Measurements from ENCODE around the gene FCRL1.

FCRL1 gene

GRCh38 chr1:157766792-157767191, 53.1 kb downstream of the FCRL1 start:
- no peak for TF ChIP-seq CTCF (IDR thresholded peaks at IDR 0.05; ENCODE audit: insufficient read depth, low read length, poor library complexity, severe bottlenecking)
- no peaks in the 10 kb centered on the region for H3K27me3 ChIP-seq (replicated peaks; ENCODE audit: control insufficient read depth, insufficient read depth, low read length)
- H3K4me3 ChIP-seq (replicated peaks; ENCODE audit: low read depth, low read length): no peak overlapping the region
- no peak for DNase-seq (ENCODE audit: extremely low read depth, insufficient read length)
- H3K36me3 ChIP-seq (ENCODE audit: control insufficient read depth, insufficient read depth, low read length): no peaks in the 10 kb centered on the region

- no peak for DNase-seq (ENCODE audit: extremely low read depth, insufficient read length)
- no peak for TF ChIP-seq CTCF (IDR thresholded peaks at IDR 0.05; ENCODE audit: insufficient read depth, low read length, poor library complexity, severe bottlenecking)
- Histone ChIP-seq H3K27me3 (replicated peaks; ENCODE audit: control insufficient read depth, insufficient read depth, low read length) (no peaks in the 10 kb centered on the region), H3K36me3 (ENCODE audit: control insufficient read depth, insufficient read depth, low read length) (no peaks in the 10 kb centered on the region), H3K4me3 (replicated peaks; ENCODE audit: low read depth, low read length) (no peak overlapping the region)
Observed at GRCh38 chr1:157758018-157758417, 61.9 kb downstream of the FCRL1 start.

- H3K27me3 ChIP-seq (replicated peaks; ENCODE audit: control insufficient read depth, insufficient read depth, low read length): peaks cover 2% of the 10 kb centered on the region; the same call in 1 of the 2 replicates
- no peak for DNase-seq (ENCODE audit: extremely low read depth, insufficient read length)
- no peak overlapping the region for H3K4me3 ChIP-seq (replicated peaks; ENCODE audit: low read depth, low read length)
- TF ChIP-seq CTCF (IDR thresholded peaks at IDR 0.05; ENCODE audit: insufficient read depth, low read length, poor library complexity, severe bottlenecking): no peak
- no peaks in the 10 kb centered on the region for H3K36me3 ChIP-seq (ENCODE audit: control insufficient read depth, insufficient read depth, low read length)
Observed at GRCh38 chr1:157753611-157754010, 66.3 kb downstream of the FCRL1 start.

GRCh38 chr1:157751283-157751682, 68.6 kb downstream of the FCRL1 start:
- H3K4me3 ChIP-seq (replicated peaks; ENCODE audit: low read depth, low read length): no peak overlapping the region
- peaks cover 2% of the 10 kb centered on the region; the same call in 1 of the 2 replicates for H3K27me3 ChIP-seq (replicated peaks; ENCODE audit: control insufficient read depth, insufficient read depth, low read length)
- TF ChIP-seq CTCF (IDR thresholded peaks at IDR 0.05; ENCODE audit: insufficient read depth, low read length, poor library complexity, severe bottlenecking): no peak
- no peaks in the 10 kb centered on the region for H3K36me3 ChIP-seq (ENCODE audit: control insufficient read depth, insufficient read depth, low read length)
- no peak for DNase-seq (ENCODE audit: extremely low read depth, insufficient read length)

- Histone ChIP-seq H3K36me3 (ENCODE audit: control insufficient read depth, insufficient read depth, low read length) (no peaks in the 10 kb centered on the region), H3K4me3 (replicated peaks; ENCODE audit: low read depth, low read length) (no peak overlapping the region), H3K27me3 (replicated peaks; ENCODE audit: control insufficient read depth, insufficient read depth, low read length) (peaks cover 2% of the 10 kb centered on the region; the same call in 1 of the 2 replicates)
- no peak for TF ChIP-seq CTCF (IDR thresholded peaks at IDR 0.05; ENCODE audit: insufficient read depth, low read length, poor library complexity, severe bottlenecking)
- no peak for DNase-seq (ENCODE audit: extremely low read depth, insufficient read length)
Observed at GRCh38 chr1:157748262-157748817, 71.6 kb downstream of the FCRL1 start.
